HCT116 (cell line): ENCODE results near the gene PDE6H. TPM values are rescaled to one million over a fixed set of nuclear protein-coding genes. Genes with fewer than 3 reads are reported as not detected.

Source experiments
- ATAC-seq: fragments of 200-7000 bp; cut with Tn5 transposase; 2 replicates; pipeline ENCODE4 v1.9.1; 2020; ENCODE audit warnings: mild to moderate bottlenecking, moderate library complexity
- BruUV-seq: library from RNA; stranded (reverse); fragments of 400-500 nt; replicated peaks from 2 replicates; lab custom pipeline; 2021; lab: Mats Ljungman, UMichigan
- CTCF ChIA-PET: fragments of 300-600 bp; sonication (Branson Sonifier 250); formaldehyde crosslinking; loops from one replicate; lab custom pipeline; 2021; ENCODE audit warnings: antibody characterized with exemption; lab: Charles Lee
- POLR2A ChIA-PET: fragments of 300-600, 350-600 bp; sonication (Branson Sonifier 250); formaldehyde crosslinking; loops from one replicate; lab custom pipeline; 2021; ENCODE audit warnings: antibody characterized with exemption; lab: Charles Lee
- RAD21 ChIA-PET, 2 experiments: fragments of 300-600 bp; sonication (Branson Sonifier 250); formaldehyde crosslinking; loops; one replicate each; lab custom pipeline; 2023; ENCODE audit warnings: low total read pairs in 2 of 2; ENCODE audit not compliant: uncharacterized antibody in 2 of 2, unreplicated experiment in 2 of 2, low non-redundant PET in 1 of 2; lab: Charles Lee
- DNase-seq: peaks from one replicate; pipeline ENCODE4 v3.0.0-alpha.2; 2010; ENCODE audit warnings: low read depth, low spot score
- H2AFZ ChIP-seq: fragments of 200-600 bp; shearing (Covaris generic), sonication (generic); 2 replicates; pipeline ENCODE4 v1.6.1; 2017; ENCODE audit warnings: low read depth, mixed run types, mixed read lengths, antibody characterized with exemption, low read length; ENCODE audit not compliant: poor library complexity, severe bottlenecking
- H3K27ac ChIP-seq: 2 replicates; pipeline ENCODE4 v1.5.1; 2012; ENCODE audit warnings: low read depth, low read length
- H3K27me3 ChIP-seq: fragments of 200-600 bp; sonication (generic); 2 replicates; pipeline ENCODE4 v1.6.1; 2016; ENCODE audit warnings: mixed run types, low read length, mixed read lengths; ENCODE audit not compliant: insufficient read depth
- H3K36me3 ChIP-seq, 2 experiments: fragments of 200-500 bp in 1 of 2; fragments of 200-600 bp in 1 of 2; sonication (Bioruptor generic) in 1 of 2; sonication (generic) in 1 of 2; 2 replicates each; pipeline versions ENCODE4 v1.5.1 to v1.6.1; 2014 to 2016; ENCODE audit warnings: low read length in 2 of 2, inconsistent platforms in 1 of 2, mixed read lengths in 1 of 2, mixed run types in 1 of 2; ENCODE audit not compliant: insufficient read depth in 2 of 2, control insufficient read depth in 1 of 2
- H3K4me1 ChIP-seq, 2 experiments: fragments of 200-600 bp in 1 of 2; sonication (generic) in 1 of 2; 2 replicates each; pipeline versions ENCODE4 v1.5.1 to v1.6.1; 2012 to 2017; ENCODE audit warnings: low read length in 2 of 2, inconsistent platforms in 1 of 2, mild to moderate bottlenecking in 1 of 2, mixed read lengths in 1 of 2, mixed run types in 1 of 2, moderate library complexity in 1 of 2; ENCODE audit not compliant: insufficient read depth in 2 of 2, control insufficient read depth in 1 of 2
- H3K4me2 ChIP-seq: fragments of 200-600 bp; sonication (generic); 2 replicates; pipeline ENCODE4 v1.6.1; 2017; ENCODE audit warnings: mixed run types, low read length, mixed read lengths
- H3K4me3 ChIP-seq, 2 experiments: fragments of 200-600 bp in 1 of 2; sonication (generic) in 1 of 2; replicated peaks in 1 of 2; 2 replicates each; pipeline ENCODE4 v1.5.1; 2011 to 2016; ENCODE audit warnings: low read length in 2 of 2, control low read depth in 1 of 2, low read depth in 1 of 2, mild to moderate bottlenecking in 1 of 2, mixed read lengths in 1 of 2, mixed run types in 1 of 2
- H3K79me2 ChIP-seq: fragments of 200-600 bp; sonication (generic); 2 replicates; pipeline ENCODE4 v1.6.1; 2017; ENCODE audit warnings: mild to moderate bottlenecking, mixed run types, low read length, moderate library complexity, mixed read lengths; ENCODE audit not compliant: insufficient read depth
- H3K9ac ChIP-seq: fragments of 200-600 bp; sonication (generic); 2 replicates; pipeline ENCODE4 v1.6.1; 2016; ENCODE audit warnings: low read length, mixed read lengths
- H3K9me2 ChIP-seq: fragments of 200-600 bp; sonication (generic), shearing (Covaris generic); 2 replicates; pipeline ENCODE4 v1.6.1; 2017; ENCODE audit warnings: mixed run types, mild to moderate bottlenecking, moderate library complexity; ENCODE audit not compliant: insufficient read depth
- H3K9me3 ChIP-seq, 2 experiments: fragments of 200-500 bp in 1 of 2; fragments of 200-600 bp in 1 of 2; sonication (Bioruptor generic) in 1 of 2; sonication (generic) in 1 of 2; 2 replicates each; pipeline ENCODE4 v1.6.1; 2014 to 2017; ENCODE audit warnings: low read length in 2 of 2, mixed read lengths in 2 of 2, inconsistent platforms in 1 of 2, low read depth in 1 of 2, mild to moderate bottlenecking in 1 of 2, mixed run types in 1 of 2, moderate library complexity in 1 of 2; ENCODE audit not compliant: control insufficient read depth in 1 of 2, insufficient read depth in 1 of 2
- H4K20me1 ChIP-seq: fragments of 200-600 bp; sonication (generic), shearing (Covaris generic); 2 replicates; pipeline ENCODE4 v1.6.1; 2017; ENCODE audit warnings: mixed run types, mild to moderate bottlenecking, moderate library complexity; ENCODE audit not compliant: insufficient read depth
- ATF3 ChIP-seq: IDR thresholded peaks from 2 replicates; pipeline ENCODE4 v1.6.1; 2012
- CBX3 ChIP-seq: IDR thresholded peaks from 2 replicates; pipeline ENCODE4 v1.6.1; 2012; ENCODE audit warnings: low read depth
- CTCF ChIP-seq, 3 experiments: fragments of 200-600 bp in 1 of 3; sonication (generic) in 1 of 3; IDR thresholded peaks in 2 of 3; conservative IDR thresholded peaks in 1 of 3; 2 replicates each; pipeline ENCODE4 v1.5.1; 2012 to 2017; ENCODE audit warnings: low read depth in 2 of 3, low read length in 2 of 3, antibody characterized with exemption in 1 of 3, borderline replicate concordance in 1 of 3, control low read depth in 1 of 3, mild to moderate bottlenecking in 1 of 3, mixed read lengths in 1 of 3, mixed run types in 1 of 3, moderate library complexity in 1 of 3; ENCODE audit not compliant: insufficient read depth in 1 of 3
- EZH2 ChIP-seq: fragments of 200-600 bp; sonication (generic); IDR thresholded peaks from 2 replicates; pipeline ENCODE4 v1.6.1; 2017; ENCODE audit warnings: antibody characterized with exemption, mixed run types
- EZH2phosphoT487 ChIP-seq: fragments of 200-600 bp; IDR thresholded peaks from 2 replicates; pipeline ENCODE4 v1.6.1; 2018; ENCODE audit warnings: antibody characterized with exemption, borderline replicate concordance
- MAX ChIP-seq: IDR thresholded peaks from 2 replicates; pipeline ENCODE4 v1.6.1; 2012
- POLR2A ChIP-seq: IDR thresholded peaks from 2 replicates; pipeline ENCODE4 v1.7.0; 2011; ENCODE audit warnings: borderline replicate concordance; ENCODE audit not compliant: insufficient read depth, insufficient read length; ENCODE audit errors: extremely low read depth
- POLR2AphosphoS5 ChIP-seq: IDR thresholded peaks from 2 replicates; pipeline ENCODE4 v1.6.1; 2011; ENCODE audit warnings: mild to moderate bottlenecking, low read depth, low read length, moderate library complexity
- RAD21 ChIP-seq: IDR thresholded peaks from 2 replicates; pipeline ENCODE4 v1.6.1; 2012; ENCODE audit warnings: low read depth, mild to moderate bottlenecking
- REST ChIP-seq: IDR thresholded peaks from 2 replicates; pipeline ENCODE4 v1.6.1; 2012; ENCODE audit warnings: low read depth
- SP1 ChIP-seq: IDR thresholded peaks from 2 replicates; pipeline ENCODE4 v1.6.1; 2012; ENCODE audit warnings: low read depth
- SRF ChIP-seq: IDR thresholded peaks from 2 replicates; pipeline ENCODE4 v1.6.1; 2012; ENCODE audit warnings: low read depth
- TCF7L2 ChIP-seq: IDR thresholded peaks from 2 replicates; pipeline ENCODE4 v1.7.0; 2011; ENCODE audit warnings: borderline replicate concordance, inconsistent platforms; ENCODE audit not compliant: insufficient read depth, insufficient read length; ENCODE audit errors: extremely low read depth
- YY1 ChIP-seq: IDR thresholded peaks from 2 replicates; pipeline ENCODE4 v1.6.1; 2011; ENCODE audit warnings: low read length, low read depth, moderate library complexity, mild to moderate bottlenecking; ENCODE audit not compliant: insufficient replicate concordance; ENCODE audit errors: extremely low read depth
- ZFX ChIP-seq: fragments of 450-650 bp; IDR thresholded peaks from 2 replicates; pipeline ENCODE4 v1.6.1; 2017
- ZNF274 ChIP-seq: fragments of 200-500 bp; sonication (Bioruptor generic); IDR thresholded peaks from 2 replicates; pipeline ENCODE4 v1.6.1; 2014; ENCODE audit warnings: mild to moderate bottlenecking, low read depth, low read length, inconsistent platforms
- intact Hi-C: fragments of 100-400 bp; cut with micrococcal nuclease; formaldehyde crosslinking; loops from 2 replicates; pipeline ENCODE4 v1.10.0; 2022
- total RNA-seq: library from RNA; stranded (reverse); gene quantifications from one replicate; pipeline ENCODE4 v1.2.1, GENCODE V29; 2021; ENCODE audit not compliant: unreplicated experiment

Gene PDE6H
- total RNA-seq, 1 experiment from 2014 or later, result not detected

- POLR2A ChIA-PET, result no interaction called here
- Histone ChIP-seq H3K9me2 (no peaks in the 10 kb centered on the region), H2AFZ (no peak overlapping the region), H3K27ac (no peak overlapping the region), H3K36me3 (no peaks in the 10 kb centered on the region), H4K20me1 (no peaks in the 10 kb centered on the region), H3K4me2 (no peak overlapping the region), H3K4me1 (no peaks in the 10 kb centered on the region), H3K4me3 (no peak overlapping the region), H3K9ac (no peak overlapping the region), H3K27me3 (no peaks in the 10 kb centered on the region), H3K9me3 (no peaks in the 10 kb centered on the region)
- no peak for DNase-seq
- RAD21 ChIA-PET, result no interaction called here
- ATAC-seq, result no peak
- CTCF ChIA-PET, result no interaction called here
- intact Hi-C loops, result no loop called here
- no TSS peak for BruUV-seq
- no peak for TF ChIP-seq TCF7L2
- TF ChIP-seq EZH2phosphoT487, result no peak
- no peak for TF ChIP-seq RAD21
- no peak for TF ChIP-seq EZH2
- no peak for TF ChIP-seq SP1
- TF ChIP-seq ZNF274, result no peak
- no peak for TF ChIP-seq MAX
- TF ChIP-seq ATF3, result no peak
- no peak for TF ChIP-seq ZFX
- TF ChIP-seq CBX3, result no peak
- TF ChIP-seq REST, result no peak
- no peak for TF ChIP-seq POLR2A
- TF ChIP-seq CTCF (IDR thresholded peaks at IDR 0.05 in 2 of 3, conservative IDR thresholded peaks at IDR 0.05 in 1 of 3; ENCODE audit: borderline replicate concordance in 1 of 3, insufficient read depth in 1 of 3, low read depth in 2 of 3, low read length in 2 of 3), result no peak
- no peak for TF ChIP-seq POLR2AphosphoS5
- no peak for TF ChIP-seq SRF
- TF ChIP-seq YY1, result no peak
- TF ChIP-seq, all 23 proteins: peak for 0
- H3K79me2 ChIP-seq, result no peaks in the 10 kb centered on the region
Measured at GRCh38 chr12:14979468-14979867, 6.6 kb downstream of the PDE6H start.
